GM18858 (cell line): ENCODE measurements around the gene TCP11L1.

Experiments used
- ATAC-seq: cut with Tn5 transposase; IDR thresholded peaks from one replicate; pipeline ENCODE4 v1.9.1; 2021; ENCODE audit not compliant: unreplicated experiment

TCP11L1 gene, protein sequence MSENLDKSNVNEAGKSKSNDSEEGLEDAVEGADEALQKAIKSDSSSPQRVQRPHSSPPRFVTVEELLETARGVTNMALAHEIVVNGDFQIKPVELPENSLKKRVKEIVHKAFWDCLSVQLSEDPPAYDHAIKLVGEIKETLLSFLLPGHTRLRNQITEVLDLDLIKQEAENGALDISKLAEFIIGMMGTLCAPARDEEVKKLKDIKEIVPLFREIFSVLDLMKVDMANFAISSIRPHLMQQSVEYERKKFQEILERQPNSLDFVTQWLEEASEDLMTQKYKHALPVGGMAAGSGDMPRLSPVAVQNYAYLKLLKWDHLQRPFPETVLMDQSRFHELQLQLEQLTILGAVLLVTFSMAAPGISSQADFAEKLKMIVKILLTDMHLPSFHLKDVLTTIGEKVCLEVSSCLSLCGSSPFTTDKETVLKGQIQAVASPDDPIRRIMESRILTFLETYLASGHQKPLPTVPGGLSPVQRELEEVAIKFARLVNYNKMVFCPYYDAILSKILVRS

DNA sequence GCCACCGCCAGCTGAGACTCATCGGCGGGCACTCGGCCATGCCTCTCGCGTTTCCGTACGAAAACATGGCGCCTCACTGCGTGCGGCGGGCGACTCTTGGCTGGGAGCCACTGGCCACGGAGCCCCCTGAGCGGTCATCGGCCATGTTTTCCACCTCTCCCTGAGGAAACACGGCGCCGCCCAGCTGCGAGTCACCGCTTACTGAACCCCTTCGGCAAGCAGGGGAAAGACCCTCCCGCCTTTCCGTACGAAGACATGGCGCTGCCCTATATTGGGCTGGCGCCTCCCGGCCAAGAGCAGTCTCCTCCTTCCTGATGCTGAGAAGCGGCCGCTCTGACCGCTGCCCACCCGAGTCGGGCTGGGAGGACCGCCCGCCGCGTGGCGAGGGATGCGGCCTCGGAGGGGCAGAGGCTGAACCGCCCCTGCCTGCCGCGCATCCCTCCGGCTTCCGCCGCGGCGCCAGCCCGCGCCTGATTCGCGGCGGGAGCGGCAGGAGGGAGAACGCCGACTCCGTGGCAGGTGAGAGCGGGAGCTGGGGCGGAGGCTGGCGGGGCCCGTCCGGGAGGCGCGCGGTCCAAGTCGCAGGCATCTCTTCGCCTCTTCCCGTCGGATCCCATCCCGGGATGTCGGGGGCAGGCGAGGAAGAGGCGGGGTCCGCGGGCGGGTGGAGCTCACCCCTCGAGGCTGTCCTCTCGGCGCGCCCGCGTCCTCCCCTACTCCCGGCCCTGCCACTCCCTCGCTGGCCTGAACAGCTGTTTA, at the start of gene TCP11L1:
Gene TCP11L1, plus strand, starts transcription at position 299 of the 759 bp plus-strand sequence. CDS start 4,202 bp downstream, outside the sequence.
- peak; percentile 63 for ATAC-seq

DNA sequence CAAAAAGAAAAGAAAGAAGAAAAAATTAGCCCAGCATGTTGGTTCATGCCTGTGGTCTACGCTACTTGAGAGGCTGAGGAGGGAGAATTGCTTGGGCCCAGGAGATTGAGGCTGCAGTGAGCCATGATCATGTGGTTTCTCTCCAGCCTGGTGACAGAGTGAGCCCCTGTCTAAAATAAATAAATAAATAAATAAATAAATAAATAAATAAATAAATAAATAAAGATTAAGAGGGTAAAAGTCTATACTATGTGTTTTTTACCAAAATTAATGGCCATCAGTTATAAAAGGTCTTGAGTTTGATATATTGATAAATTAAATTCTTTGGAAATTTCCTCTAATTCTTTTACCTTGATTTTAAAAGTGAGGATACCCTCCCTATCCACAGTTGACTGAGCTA, 48.9 kb upstream of the TCP11L1 start:
- no peak for ATAC-seq

DNA sequence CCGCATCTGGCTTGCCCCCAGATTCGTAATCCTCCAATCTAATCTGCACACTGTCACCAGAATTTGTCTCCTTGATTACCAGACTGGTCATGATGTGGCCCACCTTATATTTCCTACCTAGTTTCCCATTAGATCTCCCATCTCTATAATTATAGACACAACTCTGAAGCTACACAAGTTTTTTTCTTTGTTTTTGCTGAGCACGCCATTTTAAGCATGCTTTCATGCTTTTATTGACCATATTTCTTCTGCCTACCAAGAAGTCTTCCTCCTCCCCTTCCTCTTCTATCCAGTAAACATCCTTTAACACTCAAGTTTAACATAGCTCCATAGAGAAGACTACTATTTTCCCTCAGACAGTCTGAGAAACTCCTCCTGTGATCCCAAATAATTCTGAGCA, 47.9 kb upstream of the TCP11L1 start:
- no peak for ATAC-seq

DNA sequence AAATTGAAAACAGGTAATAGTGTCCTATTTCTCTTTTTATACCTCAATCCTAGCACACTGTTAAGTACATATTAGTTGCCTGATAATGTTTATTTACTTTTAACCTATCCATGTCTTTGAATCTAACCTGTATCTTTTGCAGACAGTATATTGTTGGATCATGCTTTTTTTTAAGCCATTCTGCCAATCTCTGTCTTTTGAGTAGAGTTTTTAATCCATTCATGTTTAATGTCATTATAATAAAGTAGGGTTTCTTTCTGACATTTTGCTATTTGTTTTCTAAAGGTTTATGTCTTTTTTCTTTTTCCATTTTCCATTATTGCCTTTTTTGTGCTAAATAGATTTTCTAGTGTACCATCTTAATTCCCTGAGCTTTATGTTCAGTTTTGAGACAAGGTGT, 47.5 kb upstream of the TCP11L1 start:
- ATAC-seq: no peak

DNA sequence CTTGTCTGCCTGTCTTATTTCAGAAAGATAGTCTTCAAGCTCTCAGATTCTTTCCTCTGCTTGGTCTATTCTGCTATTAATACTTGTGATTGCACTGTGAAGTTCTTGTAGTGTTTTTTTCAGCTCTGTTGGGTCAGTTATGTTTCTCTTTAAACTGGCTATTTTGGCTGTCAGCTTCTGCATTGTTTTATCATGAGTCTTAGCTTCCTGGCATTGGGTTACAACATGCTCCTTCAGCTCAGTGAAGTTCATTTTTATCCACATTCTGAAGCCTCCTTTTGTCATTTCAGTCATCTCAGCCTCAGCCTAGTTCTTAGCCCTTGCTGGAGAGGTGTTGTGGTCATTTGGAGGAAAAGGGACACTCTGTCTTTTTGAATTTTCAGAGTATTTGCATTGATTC, 39.2 kb upstream of the TCP11L1 start:
- no peak for ATAC-seq

DNA sequence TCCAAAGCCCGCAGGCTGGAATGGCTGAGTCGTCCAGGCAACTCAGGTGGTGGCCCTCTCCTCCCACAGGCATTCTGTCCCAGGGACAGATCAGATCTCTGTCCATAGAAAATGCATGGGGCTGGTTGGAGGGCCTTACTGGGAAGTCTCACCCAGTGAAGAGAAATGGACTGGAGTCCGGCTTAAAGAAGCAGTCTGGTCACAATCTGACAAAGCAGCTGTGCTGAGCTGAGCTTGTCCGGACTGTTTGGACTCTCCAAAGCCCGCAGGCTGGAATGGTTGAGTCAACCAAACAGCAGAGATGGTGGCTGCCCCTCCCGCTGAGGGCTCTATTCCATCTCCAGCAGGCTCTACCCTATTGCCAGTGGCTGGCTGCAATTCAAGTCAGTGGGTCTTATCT, 38.1 kb upstream of the TCP11L1 start:
- no peak for ATAC-seq

DNA sequence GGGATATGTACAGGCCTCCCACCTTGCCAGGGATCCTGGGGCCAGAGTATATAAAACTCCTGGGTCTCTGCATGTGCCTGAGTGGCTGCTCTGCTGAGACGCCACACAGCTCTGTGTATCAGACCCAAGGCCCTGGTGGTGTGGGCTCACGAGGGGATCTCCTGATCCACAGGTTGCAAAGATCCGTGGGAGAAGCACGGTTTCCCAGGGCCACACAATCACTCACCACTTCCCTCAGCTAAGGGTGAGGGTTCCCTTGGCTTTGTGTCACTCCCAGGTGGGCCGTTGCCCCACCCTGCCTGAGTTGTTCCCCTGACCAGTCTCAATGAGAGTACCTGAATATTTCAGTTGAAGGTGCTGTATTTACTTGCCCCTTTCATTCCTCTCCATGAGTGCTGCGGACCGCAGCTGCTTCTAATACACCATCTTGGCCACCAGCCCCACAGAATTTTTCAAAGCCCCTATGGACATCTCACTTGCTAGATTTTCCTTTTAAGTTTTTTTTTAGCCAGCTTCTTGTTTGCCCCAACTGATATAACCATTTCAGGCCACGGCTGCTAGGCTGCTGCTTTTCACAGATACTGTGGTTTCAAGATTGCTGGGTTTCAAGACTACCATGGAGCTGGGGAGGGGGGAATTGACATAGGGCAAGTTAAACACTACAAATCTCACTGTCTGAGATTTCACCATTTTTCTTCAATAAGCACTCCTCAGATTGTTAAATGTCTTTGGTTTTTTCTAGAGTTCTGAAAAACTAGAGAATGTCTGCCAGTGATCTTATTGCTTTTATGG, 37.4 kb upstream of the TCP11L1 start:
- ATAC-seq: no peak

DNA sequence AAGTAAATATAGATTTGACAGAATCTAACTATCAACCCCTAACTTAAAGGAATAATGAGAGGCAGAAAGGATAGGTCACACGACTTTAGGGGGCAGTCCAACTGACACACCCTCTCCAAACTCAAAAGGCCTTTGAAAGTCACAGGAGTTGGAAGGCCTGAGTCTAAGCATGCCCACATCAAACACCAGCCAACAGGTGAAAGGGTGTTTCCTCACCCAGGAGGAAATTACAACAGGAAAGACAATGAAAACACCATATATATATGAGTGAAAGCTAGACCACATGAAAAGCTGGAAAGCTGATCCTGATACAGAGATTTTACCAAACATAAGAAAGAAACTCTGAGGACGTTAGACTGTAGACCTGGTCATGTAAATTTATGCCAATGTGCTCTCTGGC, 34.2 kb upstream of the TCP11L1 start:
- no peak for ATAC-seq

DNA sequence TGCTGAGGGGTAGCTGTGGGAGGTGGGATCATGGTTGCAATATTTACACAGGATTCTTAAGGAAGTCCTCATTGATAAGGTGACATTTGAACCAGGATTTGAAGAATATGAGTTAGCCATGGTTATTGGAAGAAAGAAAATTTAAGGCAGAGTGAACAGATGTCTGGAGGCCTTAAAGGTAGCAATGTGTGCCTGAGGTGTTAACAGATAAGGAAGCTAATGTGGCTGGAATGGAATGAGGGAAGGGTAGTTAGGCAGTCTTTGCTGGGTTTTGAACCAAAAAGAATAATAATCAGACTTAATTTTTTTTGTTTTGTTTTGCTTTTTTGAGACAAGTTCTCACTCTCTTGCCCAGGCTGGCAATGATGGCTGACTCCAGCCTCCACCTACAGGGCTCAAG, 33.4 kb upstream of the TCP11L1 start:
- no peak for ATAC-seq

DNA sequence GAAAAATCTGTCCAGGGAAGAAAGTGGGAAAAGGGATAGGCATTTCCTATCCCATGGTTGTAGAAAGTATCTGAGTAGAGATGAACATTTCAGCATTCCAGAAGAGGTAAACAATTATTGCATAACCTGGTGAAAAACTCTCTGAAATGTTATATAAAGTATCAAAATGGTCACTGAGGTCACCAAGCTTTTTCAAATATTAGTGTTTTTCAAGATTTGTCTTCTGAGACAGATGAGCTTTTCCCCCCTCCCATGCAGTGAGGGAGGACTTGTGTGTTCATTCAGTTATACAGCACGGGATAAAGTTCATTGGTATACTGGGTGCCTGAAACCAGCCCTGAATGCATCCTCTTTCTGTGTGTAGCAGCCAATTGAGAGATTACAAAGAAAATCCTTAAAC, 25.6 kb upstream of the TCP11L1 start:
- no peak for ATAC-seq

DNA sequence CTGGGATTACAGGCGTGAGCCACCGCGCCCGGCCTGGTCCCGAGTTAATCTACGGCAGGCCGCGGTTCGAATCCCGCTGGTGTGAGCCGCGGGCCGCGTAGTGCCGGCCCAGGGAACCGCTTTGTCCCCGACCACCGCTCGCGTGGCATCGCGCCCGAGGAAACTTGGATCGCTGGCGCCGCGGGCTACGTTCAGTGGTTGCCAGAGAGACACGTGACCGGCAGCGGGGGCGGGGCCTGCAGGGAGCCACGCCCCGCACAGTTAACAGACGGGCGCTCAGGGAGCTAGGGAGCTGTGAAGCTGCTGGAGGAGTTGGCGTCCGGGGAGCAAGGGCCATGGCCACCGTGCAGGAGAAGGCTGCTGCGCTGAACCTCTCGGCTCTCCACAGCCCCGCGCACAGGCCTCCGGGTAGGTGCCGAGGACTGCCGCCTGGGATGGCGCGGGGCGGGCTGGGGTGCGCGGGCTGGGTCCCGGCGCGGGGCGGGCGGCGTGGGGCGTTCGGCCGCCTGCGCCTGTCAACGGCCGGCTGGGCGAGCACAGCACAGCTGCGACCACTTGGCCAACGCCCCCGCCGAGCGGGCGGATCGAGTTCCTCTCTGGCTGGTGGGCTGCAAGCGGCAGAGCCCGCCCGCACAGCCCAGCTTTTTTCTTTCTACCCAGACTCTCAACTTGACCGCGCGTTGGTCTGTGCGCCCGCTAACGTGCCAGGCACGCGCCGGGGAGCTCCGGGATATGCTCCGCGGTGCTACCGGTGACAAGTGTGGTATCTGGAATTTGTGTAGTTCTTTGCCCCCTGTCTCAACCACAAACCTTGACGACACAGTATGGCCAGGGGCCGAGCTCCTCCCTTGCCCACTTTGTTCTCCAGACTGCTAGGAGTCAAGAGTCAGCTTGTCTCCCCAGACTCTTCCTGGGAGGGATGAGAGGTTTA, 23.5 kb upstream of the TCP11L1 start, which contains the start of gene DEPDC7:
Gene DEPDC7, plus strand, starts transcription at position 258 of the 931 bp plus-strand sequence. Its CDS starts 78 bp downstream, at position 336.
- peak; percentile 31 for ATAC-seq

DNA sequence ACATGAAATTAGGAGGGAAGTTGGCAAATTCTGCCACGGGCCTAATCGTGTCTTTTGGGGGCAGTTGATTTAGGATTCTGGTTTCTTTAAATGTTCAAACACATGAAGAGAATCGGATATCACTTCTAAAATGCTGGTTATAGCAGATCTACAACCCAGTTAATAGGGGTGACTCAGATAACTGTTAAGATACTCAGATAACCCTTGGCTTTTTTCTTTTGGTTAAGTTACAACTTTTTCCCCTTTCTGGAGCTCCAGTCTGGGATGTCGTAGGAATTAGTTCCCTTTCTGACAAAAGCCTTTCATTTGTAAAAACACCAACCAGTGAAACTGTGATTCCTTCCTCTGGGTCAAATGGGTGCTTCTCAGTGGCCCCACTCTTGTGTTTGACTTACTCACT, 22.7 kb upstream of the TCP11L1 start:
- no peak for ATAC-seq

DNA sequence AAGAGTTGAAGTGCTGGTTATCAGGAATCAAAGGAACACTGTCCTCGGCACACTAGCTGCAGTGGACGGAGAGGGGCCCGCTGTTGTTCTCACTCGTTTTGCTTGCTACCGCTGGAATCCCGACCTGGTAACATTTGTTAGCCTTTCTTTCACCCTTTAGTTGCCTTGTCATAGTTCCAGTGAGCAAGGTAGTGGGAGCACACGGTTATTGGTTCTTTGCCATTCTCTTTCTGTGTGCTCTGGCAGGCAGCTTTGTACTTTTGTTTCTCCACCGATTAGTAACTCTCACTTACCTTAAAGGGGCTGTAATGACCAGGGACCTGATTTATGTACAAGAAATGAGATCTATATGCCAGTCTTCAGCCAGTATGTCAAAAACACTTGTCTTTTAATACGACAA, 21.9 kb upstream of the TCP11L1 start:
- no peak for ATAC-seq

DNA sequence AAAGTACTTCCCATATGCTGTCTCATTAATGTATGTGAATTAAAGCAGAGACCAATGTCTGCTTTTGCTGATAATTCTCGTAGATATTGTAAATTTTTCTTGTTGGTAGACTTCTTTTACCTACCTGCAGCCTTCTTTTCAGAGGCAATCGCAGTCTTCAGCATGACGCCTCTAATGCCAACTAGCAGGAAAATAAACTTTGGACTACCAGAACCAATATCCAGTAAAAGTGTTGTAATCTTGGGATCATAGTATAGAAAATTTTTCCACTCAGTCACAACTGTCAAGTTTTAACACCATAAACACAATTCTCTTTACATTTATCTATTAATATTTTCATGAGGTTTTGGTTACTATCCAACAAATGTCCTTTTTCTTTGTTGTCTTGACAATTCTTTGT, 21.4 kb upstream of the TCP11L1 start:
- ATAC-seq: no peak

DNA sequence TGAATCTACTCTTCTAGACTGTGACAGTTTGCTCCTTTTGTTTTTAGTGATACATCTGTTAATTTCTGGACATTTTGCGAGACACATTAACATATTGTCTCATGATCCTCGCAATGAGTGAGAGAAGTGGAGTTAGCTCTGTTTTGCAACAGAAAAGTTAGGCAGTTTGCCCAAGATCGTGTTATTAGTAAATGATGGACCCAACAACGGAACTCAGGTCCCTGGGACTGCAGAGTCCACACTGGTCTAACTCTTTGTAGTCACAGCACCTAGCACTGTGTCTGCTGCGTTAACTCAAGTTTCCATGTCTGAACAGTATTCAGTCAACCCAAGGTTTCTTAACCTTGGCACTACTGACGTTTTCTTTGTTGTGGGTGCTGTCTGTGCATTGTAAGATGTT, 20.5 kb upstream of the TCP11L1 start:
- no peak for ATAC-seq

DNA sequence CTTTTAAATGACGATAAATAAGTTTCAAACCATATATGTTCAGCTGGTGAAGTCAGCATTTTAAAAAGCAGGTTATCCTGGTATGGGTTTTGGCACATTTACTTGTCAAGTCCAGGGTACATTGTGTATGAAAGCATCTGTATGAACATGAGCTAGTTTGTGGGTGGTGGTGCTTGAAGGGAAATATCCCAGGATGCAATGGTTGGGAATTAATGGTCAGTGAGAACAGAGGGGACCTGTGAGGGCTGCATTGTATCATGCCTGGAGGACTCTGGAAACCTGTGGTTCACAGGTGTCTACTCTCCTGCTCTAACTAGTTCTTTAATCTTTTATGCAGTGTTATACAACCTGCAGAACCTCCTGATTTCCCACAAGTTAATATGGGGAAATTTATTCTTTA, 17.9 kb upstream of the TCP11L1 start:
- ATAC-seq: no peak

DNA sequence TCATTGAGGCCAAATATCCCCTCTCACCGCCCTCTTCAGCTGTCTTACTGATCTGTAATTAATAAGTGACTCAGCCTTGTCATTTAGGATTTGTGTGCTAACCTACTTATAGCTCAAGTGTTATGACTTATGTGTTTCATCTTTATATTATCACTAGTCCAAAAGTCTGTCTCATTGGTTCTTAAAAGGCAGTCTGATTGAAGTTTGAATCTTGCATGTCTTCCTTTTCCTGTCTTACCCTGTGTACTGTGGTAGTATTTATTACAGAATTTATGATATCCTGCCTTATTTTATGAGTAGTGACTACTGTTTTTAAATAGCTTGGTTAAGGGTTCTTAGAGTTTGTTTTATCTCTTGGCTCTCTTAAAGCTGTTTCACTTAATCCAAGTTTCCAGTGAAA, 17.4 kb upstream of the TCP11L1 start:
- ATAC-seq: no peak

DNA sequence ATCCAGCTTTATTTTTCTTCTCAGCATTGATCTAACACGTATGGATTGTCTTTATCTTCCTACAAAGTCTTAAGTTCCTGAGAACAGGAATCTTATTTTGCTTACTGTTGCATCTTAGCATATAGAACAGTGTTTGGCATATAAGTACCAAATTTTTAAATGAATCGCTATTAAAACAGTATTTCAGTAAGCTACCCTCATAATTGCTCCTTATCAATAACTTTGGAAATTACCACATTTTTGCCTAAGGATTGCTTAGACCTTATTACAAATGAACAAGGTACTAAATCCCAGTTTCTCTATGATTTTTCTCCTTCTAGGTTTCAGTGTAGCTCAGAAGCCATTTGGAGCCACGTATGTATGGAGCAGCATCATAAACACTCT, 14.0 kb upstream of the TCP11L1 start:
- no peak for ATAC-seq

DNA sequence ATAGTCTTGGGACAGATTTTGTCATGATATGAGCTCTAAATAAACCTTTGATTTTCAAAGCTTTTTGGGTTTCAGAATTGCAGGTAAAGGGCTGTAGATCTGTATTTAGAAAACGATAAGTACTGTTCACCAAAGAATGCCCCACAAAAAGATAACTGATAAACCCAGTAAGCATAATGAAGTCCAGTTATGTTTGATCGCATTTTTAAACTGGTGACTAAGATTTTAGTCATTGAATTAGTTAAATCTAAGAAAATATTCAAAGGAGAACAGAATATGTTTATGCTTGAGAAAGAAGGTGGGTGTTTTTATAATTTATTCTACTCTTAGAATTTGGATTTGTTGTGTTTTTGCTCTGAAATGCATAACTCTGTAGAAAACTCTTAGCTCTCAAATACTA, 12.1 kb upstream of the TCP11L1 start:
- ATAC-seq: no peak

DNA sequence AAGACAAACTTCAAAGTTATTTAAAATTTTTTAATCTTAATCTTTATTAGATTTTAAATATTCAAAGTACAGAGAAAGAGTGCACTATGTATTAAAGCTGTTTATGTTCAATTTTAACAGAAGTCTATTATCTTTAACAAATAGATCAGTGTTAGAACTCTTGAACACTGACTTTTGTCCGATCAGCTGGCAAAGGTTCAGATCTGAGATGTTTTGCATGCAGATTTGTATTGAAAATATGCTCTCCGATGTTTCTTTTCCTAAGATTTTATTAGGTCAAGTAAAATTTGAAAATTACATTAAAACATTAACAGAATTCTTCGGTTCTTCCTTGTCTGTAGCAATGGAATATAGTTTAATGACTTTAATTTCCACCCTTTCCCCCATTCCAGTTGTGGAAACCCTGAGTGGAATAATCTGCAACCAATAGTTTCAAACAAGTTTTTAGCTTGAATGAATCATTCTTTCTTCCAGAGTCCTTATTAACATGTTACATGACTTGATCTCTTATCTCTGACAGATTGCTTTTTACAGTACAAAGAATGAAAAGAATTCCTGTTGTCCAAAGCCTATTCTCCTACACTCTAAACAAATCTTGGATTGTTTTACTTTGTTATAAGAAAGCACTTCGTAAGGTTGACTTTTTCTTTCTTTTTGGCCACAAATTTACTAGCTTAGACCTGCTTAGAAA, 11.4 kb upstream of the TCP11L1 start:
- ATAC-seq: no peak
